K562 (cell line): ENCODE results near the gene SLK. TPM values are rescaled to one million over a fixed set of nuclear protein-coding genes. Genes with fewer than 3 reads are reported as not detected.

Experiments used
- ATAC-seq: fragments of 200-7000 bp; cut with Tn5 transposase; 3 replicates; pipeline ENCODE4 v1.9.1; 2020; ENCODE audit warnings: moderate library complexity
- BruUV-seq: library from RNA; stranded (reverse); fragments of 400-500 nt; replicated peaks from 2 replicates; lab custom pipeline; 2021; lab: Mats Ljungman, UMichigan
- CTCF ChIA-PET: fragments of 300-600 bp; formaldehyde crosslinking; extraction: SDS; loops from one replicate; lab custom pipeline; 2021; ENCODE audit warnings: low intra/inter-chr PET ratio; lab: Yijun Ruan, JAX
- POLR2A ChIA-PET: fragments of 300-600, 350-650 bp; sonication (Branson Sonifier 250); formaldehyde crosslinking; extraction: SDS; loops from one replicate; lab custom pipeline; 2021; ENCODE audit warnings: antibody characterized with exemption, inconsistent platforms; lab: Yijun Ruan, JAX
- DNase-seq, 4 experiments: peaks; one replicate each; pipeline versions ENCODE4 v3.0.0 to v3.0.0-alpha.2; 2011 to 2018; ENCODE audit warnings: low spot score in 3 of 4, mixed read lengths in 3 of 4; ENCODE audit errors: extremely low read depth in 1 of 4
- FAIRE-seq: peaks from 2 replicates; lab custom pipeline; 2011; peaks lifted over from hg19 to GRCh38; lab: Jason Lieb, UNC
- H2AFZ ChIP-seq: 2 replicates; pipeline ENCODE4 v1.6.0; 2011; ENCODE audit warnings: low read depth, low read length, control low read depth, inconsistent platforms
- H3K27ac ChIP-seq: fragments of 200-600 bp; 3 replicates; pipeline ENCODE4 v1.8.0; 2011; ENCODE audit warnings: low read depth, mild to moderate bottlenecking, control low read depth, inconsistent platforms, low read length, moderate library complexity, mixed read lengths; ENCODE audit errors: extremely low read depth
- H3K27me3 ChIP-seq, 2 experiments: fragments of 300-600 bp in 1 of 2; 2 replicates in 1 of 2; 3 replicates in 1 of 2; pipeline versions ENCODE4 v1.6.0 to v1.8.0; 2011; ENCODE audit warnings: inconsistent platforms in 2 of 2, low read length in 2 of 2, mild to moderate bottlenecking in 1 of 2, mixed read lengths in 1 of 2, moderate library complexity in 1 of 2; ENCODE audit not compliant: control insufficient read depth in 2 of 2, insufficient read depth in 2 of 2
- H3K36me3 ChIP-seq: fragments of 300-600 bp; 3 replicates; pipeline ENCODE4 v1.8.0; 2011; ENCODE audit warnings: mild to moderate bottlenecking, low read length, inconsistent platforms; ENCODE audit not compliant: control insufficient read depth, insufficient read depth
- H3K4me1 ChIP-seq, 2 experiments: fragments of 200-600 bp in 1 of 2; replicated peaks in 1 of 2; 2 replicates in 1 of 2; 3 replicates in 1 of 2; pipeline versions ENCODE4 v1.5.1 to v1.8.0; 2011; ENCODE audit warnings: inconsistent platforms in 2 of 2, low read length in 2 of 2, mild to moderate bottlenecking in 1 of 2, mixed read lengths in 1 of 2, moderate library complexity in 1 of 2; ENCODE audit not compliant: control insufficient read depth in 2 of 2, insufficient read depth in 2 of 2
- H3K4me2 ChIP-seq: 2 replicates; pipeline ENCODE4 v1.6.1; 2011; ENCODE audit warnings: low read length, control low read depth, inconsistent platforms, mixed read lengths; ENCODE audit not compliant: insufficient read depth
- H3K4me3 ChIP-seq: fragments of 200-600 bp; sonication (generic), shearing (Covaris generic); 2 replicates; pipeline ENCODE4 v1.5.1; 2016; ENCODE audit warnings: control low read depth, inconsistent platforms
- H3K79me2 ChIP-seq: fragments of 200-600 bp; 3 replicates; pipeline ENCODE4 v1.8.0; 2011; ENCODE audit warnings: low read length, inconsistent platforms; ENCODE audit not compliant: control insufficient read depth, insufficient read depth
- H3K9ac ChIP-seq, 2 experiments: 2 replicates each; pipeline versions ENCODE4 v1.6.0 to v1.6.1; 2011; ENCODE audit warnings: low read depth in 2 of 2, low read length in 2 of 2, control low read depth in 1 of 2, inconsistent platforms in 1 of 2, mild to moderate bottlenecking in 1 of 2, mixed read lengths in 1 of 2; ENCODE audit not compliant: insufficient read depth in 1 of 2
- H3K9me1 ChIP-seq: one replicate; pipeline ENCODE4 v1.6.0; 2011; ENCODE audit warnings: inconsistent platforms, mild to moderate bottlenecking, low read length, moderate library complexity; ENCODE audit not compliant: control insufficient read depth, insufficient read depth
- H3K9me3 ChIP-seq: replicated peaks from 2 replicates; pipeline ENCODE4 v1.5.1; 2011; ENCODE audit warnings: low read depth, low read length, inconsistent platforms; ENCODE audit not compliant: control insufficient read depth, insufficient read depth
- H4K20me1 ChIP-seq: replicated peaks from 2 replicates; pipeline ENCODE4 v1.6.1; 2011; ENCODE audit warnings: low read length, inconsistent platforms, mixed read lengths; ENCODE audit not compliant: control insufficient read depth, insufficient read depth
- CREM ChIP-seq: IDR thresholded peaks from 2 replicates; pipeline ENCODE4 v1.6.1; 2014; ENCODE audit warnings: antibody characterized with exemption, low read depth
- HOXB6 ChIP-seq: fragments of 250-450 bp; sonication (Bioruptor Pico); IDR thresholded peaks from 2 replicates; pipeline ENCODE4 v1.5.1; 2022; ENCODE audit warnings: mild to moderate bottlenecking, borderline replicate concordance
- MEF2D ChIP-seq: conservative IDR thresholded peaks from 2 replicates; pipeline ENCODE4 v1.6.1; 2016; ENCODE audit warnings: low read depth, missing genetic modification characterization, missing compliant biosample characterization
- POLR2AphosphoS5 ChIP-seq: IDR thresholded peaks from 2 replicates; pipeline ENCODE4 v1.6.1; 2011; ENCODE audit warnings: mild to moderate bottlenecking, low read depth, low read length, moderate library complexity; ENCODE audit not compliant: control insufficient read depth, insufficient read depth
- SIN3B ChIP-seq: fragments of 450-650 bp; IDR thresholded peaks from 2 replicates; pipeline ENCODE4 v1.6.1; 2017; ENCODE audit warnings: low read depth, mild to moderate bottlenecking, moderate library complexity
- ZC3H4 ChIP-seq: sonication (generic); formaldehyde crosslinking; IDR thresholded peaks from 2 replicates; pipeline ENCODE4 v1.9.0; 2021; ENCODE audit warnings: missing genetic modification reagents, borderline replicate concordance
- ZNF263 ChIP-seq: sonication (generic); formaldehyde crosslinking; IDR thresholded peaks from 2 replicates; pipeline ENCODE4 v1.8.0; 2022; ENCODE audit warnings: mild to moderate bottlenecking, missing genetic modification reagents, borderline replicate concordance
- WGBS: fragments of 100-300 bp; shearing (Covaris generic); methylation state at CpG from one replicate; pipeline ENCODE4 v1.1.6; 2016; ENCODE audit warnings: low coverage, mixed read lengths; ENCODE audit not compliant: insufficient coverage; ENCODE audit errors: missing lambda C conversion rate; 5-methylcytosine and 5-hydroxymethylcytosine counted together
- in situ Hi-C: fragments of 300-500 bp; cut with MboI; formaldehyde crosslinking; loops from 4 replicates; pipeline ENCODE4 v1.15.0; 2018; ENCODE audit warnings: inconsistent platforms, mixed read lengths
- intact Hi-C: fragments of 100-400 bp; cut with micrococcal nuclease; formaldehyde crosslinking; loops from 2 replicates; pipeline ENCODE4 v1.14.2; 2022
- polyA plus RNA-seq, 8 experiments: library from polyadenylated mRNA; depleted of rRNA in 4 of 8; stranded (reverse) in 5 of 8; unstranded in 3 of 8; fragments of >200 nt; fragmentation: Nextera tagmentation in 2 of 8; fragmentation: Illumina TruSeq in 1 of 8; extraction: Ambion mirVana in 2 of 8; extraction: Trizol in 1 of 8; gene quantifications; 2 replicates each; pipeline versions ENCODE4 v1.2.1 to v1.2.3, GENCODE V29; 2011 to 2014; ENCODE audit warnings: inconsistent platforms in 1 of 8, missing spikeins in 1 of 8
- total RNA-seq, 7 experiments: library from RNA; depleted of rRNA in 6 of 7; stranded (reverse); fragments of >200 nt in 6 of 7; fragmentation: Illumina TruSeq in 2 of 7; extraction: Trizol in 2 of 7; gene quantifications; 2 replicates each; pipeline versions ENCODE4 v1.2.1 to v1.2.3, GENCODE V29; 2011 to 2021; ENCODE audit warnings: low replicate concordance in 1 of 7
- TF ChIP-seq, protein P1 (sequence below): sonication (generic); formaldehyde crosslinking; IDR thresholded peaks from 2 replicates; pipeline ENCODE4 v1.8.0; 2022; ENCODE audit warnings: mild to moderate bottlenecking, missing genetic modification reagents

The SLK gene
- total and polyA plus RNA-seq, 9 of the 15 experiments (the other 6 are each of a cell fraction or from before 2014, with no cell fraction given): 8.2 to 40.0 (median 23.4) TPM

DNA sequence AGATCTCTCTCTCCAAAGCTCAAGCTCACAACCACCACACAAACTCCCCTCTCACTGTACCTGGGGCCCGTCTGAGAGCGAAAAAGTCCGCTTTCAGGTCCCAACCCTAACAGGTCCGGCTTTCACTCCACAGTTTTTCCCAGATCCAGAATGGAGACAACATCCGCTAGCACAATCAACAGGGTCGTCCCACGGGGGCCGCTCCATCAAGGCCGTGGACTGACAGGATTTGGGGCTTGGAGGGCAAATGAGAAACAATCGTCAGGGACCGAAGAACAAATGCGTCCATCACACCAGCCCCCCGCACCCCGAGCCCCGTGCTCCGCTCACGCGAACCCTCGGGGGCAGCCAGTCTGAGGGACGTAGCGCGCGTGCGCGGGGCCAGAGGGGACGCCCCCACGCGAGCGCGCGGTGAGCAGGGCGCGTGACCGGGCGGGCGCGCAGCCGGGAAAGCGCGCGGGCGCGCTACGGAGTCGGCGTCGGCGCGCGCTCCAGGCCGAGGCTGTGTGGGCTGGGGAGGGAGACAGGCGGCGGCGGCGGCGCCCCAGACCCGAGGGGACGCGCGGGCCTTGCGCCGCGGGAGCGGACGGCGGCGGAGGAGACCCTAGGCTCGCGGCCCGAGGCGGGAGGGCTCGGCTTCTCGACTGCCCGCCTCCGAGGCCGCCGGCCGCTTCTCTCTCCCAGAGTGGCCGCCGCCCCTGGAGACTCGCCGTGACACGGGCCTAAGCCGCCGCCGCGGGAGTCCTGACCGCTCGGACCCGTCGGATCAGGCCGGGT is at the start of gene SLK (continued):
- TF ChIP-seq POLR2AphosphoS5 (peak; percentile 56), HOXB6 (CRISPR knock-in tag) (no peak), ZC3H4 (CRISPR knock-in tag) (no peak)

DNA sequence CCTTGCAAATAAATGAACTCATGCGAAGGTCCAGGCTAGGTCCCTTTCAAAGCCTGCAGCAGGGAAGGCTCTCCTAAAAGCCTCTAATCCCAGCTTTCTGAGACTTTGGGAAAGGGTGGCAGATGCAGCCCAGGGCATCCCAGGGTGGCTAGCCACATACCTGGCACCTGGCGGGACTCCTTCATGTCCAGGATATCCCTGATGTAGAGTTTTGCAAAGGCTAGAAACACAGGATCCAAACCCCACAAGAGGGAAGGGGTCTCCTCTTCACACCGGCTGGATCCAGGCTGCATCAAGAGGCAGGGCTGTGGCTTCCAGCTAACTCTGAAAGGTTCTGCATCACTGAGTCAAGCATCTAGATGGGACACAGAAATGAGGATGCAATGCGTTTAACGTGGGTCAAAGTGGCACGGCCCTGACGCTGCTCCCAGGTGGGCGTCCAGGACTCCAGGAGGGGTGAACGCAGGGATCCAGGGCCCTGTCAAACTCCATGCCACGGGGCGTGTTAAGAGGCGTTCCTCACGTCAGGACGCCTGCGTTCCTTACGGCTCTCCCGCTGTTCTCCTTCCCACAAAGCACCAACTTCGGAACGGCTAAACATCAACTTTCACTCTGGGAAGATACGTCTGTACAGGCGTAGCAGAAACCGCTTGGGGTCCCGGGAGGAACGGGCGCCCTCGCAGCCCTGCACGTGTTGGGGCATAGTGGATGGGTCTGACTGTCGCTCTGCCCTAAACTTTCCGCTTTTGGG is 49.5 kb upstream of the SLK start:
- H3K4me2 ChIP-seq: peak overlapping the region; percentile 99
- peak in 3 of 4 experiments; percentile 14 to 33 (median 17) for DNase-seq
- H3K27ac ChIP-seq: peak overlapping the region; percentile 94
- in situ Hi-C loops: no loop called here
- H3K36me3 ChIP-seq: no peaks in the 10 kb centered on the region; the same call in 2 of the 3 replicates
- ChIA-PET POLR2A (interaction anchor here (0.9 to 1.0 kb wide), 2 partner anchors 27 to 45 kb away, joined by 3 read pairs; no protein-coding TSS in a partner anchor), CTCF (no interaction called here)
- H3K9me3 ChIP-seq: no peaks in the 10 kb centered on the region; the same call in 1 of the 2 replicates
- peaks cover 21% of the 10 kb centered on the region for H3K79me2 ChIP-seq
- BruUV-seq: TSS peak; percentile 73
- ATAC-seq: peak; percentile 18
- peak overlapping the region; percentile 75 for H3K4me3 ChIP-seq
- intact Hi-C loops: loop anchor here (1.0 to 5.0 kb wide), 2 partner anchors 51 to 205 kb away; partner anchors contain the start of gene SFR1
- no peaks in the 10 kb centered on the region for H3K9me1 ChIP-seq
- FAIRE-seq: no peak
- no peaks in the 10 kb centered on the region for H3K27me3 ChIP-seq
- H2AFZ ChIP-seq: peak overlapping the region; percentile 98
- WGBS: 1% methylated on average over 18 of the region's 29 CpGs
- H4K20me1 ChIP-seq: 0 out of 2 replicates have a peak, but pooled peaks cover 3% of the 10 kb centered on the region
- peak overlapping the region; percentile 86 to 93 for H3K9ac ChIP-seq
- H3K4me1 ChIP-seq: peaks cover 6 to 9% of the 10 kb centered on the region in 2 experiments
- TF ChIP-seq, protein P1, sequence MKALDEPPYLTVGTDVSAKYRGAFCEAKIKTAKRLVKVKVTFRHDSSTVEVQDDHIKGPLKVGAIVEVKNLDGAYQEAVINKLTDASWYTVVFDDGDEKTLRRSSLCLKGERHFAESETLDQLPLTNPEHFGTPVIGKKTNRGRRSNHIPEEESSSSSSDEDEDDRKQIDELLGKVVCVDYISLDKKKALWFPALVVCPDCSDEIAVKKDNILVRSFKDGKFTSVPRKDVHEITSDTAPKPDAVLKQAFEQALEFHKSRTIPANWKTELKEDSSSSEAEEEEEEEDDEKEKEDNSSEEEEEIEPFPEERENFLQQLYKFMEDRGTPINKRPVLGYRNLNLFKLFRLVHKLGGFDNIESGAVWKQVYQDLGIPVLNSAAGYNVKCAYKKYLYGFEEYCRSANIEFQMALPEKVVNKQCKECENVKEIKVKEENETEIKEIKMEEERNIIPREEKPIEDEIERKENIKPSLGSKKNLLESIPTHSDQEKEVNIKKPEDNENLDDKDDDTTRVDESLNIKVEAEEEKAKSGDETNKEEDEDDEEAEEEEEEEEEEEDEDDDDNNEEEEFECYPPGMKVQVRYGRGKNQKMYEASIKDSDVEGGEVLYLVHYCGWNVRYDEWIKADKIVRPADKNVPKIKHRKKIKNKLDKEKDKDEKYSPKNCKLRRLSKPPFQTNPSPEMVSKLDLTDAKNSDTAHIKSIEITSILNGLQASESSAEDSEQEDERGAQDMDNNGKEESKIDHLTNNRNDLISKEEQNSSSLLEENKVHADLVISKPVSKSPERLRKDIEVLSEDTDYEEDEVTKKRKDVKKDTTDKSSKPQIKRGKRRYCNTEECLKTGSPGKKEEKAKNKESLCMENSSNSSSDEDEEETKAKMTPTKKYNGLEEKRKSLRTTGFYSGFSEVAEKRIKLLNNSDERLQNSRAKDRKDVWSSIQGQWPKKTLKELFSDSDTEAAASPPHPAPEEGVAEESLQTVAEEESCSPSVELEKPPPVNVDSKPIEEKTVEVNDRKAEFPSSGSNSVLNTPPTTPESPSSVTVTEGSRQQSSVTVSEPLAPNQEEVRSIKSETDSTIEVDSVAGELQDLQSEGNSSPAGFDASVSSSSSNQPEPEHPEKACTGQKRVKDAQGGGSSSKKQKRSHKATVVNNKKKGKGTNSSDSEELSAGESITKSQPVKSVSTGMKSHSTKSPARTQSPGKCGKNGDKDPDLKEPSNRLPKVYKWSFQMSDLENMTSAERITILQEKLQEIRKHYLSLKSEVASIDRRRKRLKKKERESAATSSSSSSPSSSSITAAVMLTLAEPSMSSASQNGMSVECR (CRISPR knock-in tag): peak; percentile 45; the same call in 1 of the 2 replicates
- no peak for TF ChIP-seq MEF2D
- TF ChIP-seq CREM: peak; percentile 4; the same call in 1 of the 2 replicates
- TF ChIP-seq SIN3B: no peak
- TF ChIP-seq ZNF263 (CRISPR knock-in tag): no peak
